Breast epithelium (tissue), 3 donors: ENCODE results near the gene BRSK1.

ENCODE experiments used
- CTCF ChIP-seq, 3 donors: fragments of 450-650 bp; IDR thresholded peaks; one replicate each; pipeline ENCODE4 v1.5.1; 2016 to 2017; ENCODE audit warnings: antibody characterized with exemption in 3 of 3, mild to moderate bottlenecking in 3 of 3, moderate library complexity in 3 of 3
- POLR2A ChIP-seq: fragments of 450-650 bp; IDR thresholded peaks from one replicate; pipeline ENCODE4 v1.6.1; 2016; ENCODE audit warnings: antibody characterized with exemption, mild to moderate bottlenecking, moderate library complexity
- POLR2AphosphoS5 ChIP-seq, 3 donors: sonication (generic); formaldehyde crosslinking; IDR thresholded peaks; one replicate each; pipeline ENCODE4 v1.6.1; 2017; ENCODE audit warnings: antibody characterized with exemption in 3 of 3

- no peak for TF ChIP-seq CTCF (IDR thresholded peaks at IDR 0.05)
- no peak for TF ChIP-seq POLR2A
- no peak for TF ChIP-seq POLR2AphosphoS5 (IDR thresholded peaks at IDR 0.05)
Measured at GRCh38 chr19:55314396-55314795, 30.6 kb downstream of the BRSK1 start.
